Endothelial cell of umbilical vein (primary cell): ENCODE results near the gene AKAP6.

Experiments
- EZH2 ChIP-seq: IDR thresholded peaks from 2 replicates; pipeline ENCODE4 v1.6.1; 2012; ENCODE audit warnings: borderline replicate concordance, low read depth, mild to moderate bottlenecking, moderate library complexity, low read length, inconsistent platforms; ENCODE audit not compliant: severe bottlenecking
- FOS ChIP-seq: IDR thresholded peaks from 2 replicates; pipeline ENCODE4 v1.6.1; 2011; ENCODE audit warnings: mild to moderate bottlenecking, low read length, moderate library complexity, borderline replicate concordance; ENCODE audit not compliant: insufficient read depth
- GATA2 ChIP-seq: IDR thresholded peaks from 2 replicates; pipeline ENCODE4 v1.7.0; 2011; ENCODE audit warnings: low read depth, mild to moderate bottlenecking, moderate library complexity, mixed read lengths, low read length; ENCODE audit not compliant: insufficient read length, insufficient read depth
- JUN ChIP-seq: IDR thresholded peaks from 2 replicates; pipeline ENCODE4 v1.6.1; 2011; ENCODE audit warnings: borderline replicate concordance, low read depth; ENCODE audit not compliant: insufficient read length, insufficient read depth
- MYC ChIP-seq: IDR thresholded peaks from one replicate; pipeline ENCODE4 v1.6.1; 2011; ENCODE audit warnings: mild to moderate bottlenecking, low read depth, low read length
- POLR2A ChIP-seq: IDR thresholded peaks from 2 replicates; pipeline ENCODE4 v1.6.1; 2012; ENCODE audit warnings: low read depth, mild to moderate bottlenecking, control low read depth, low read length
- POLR2AphosphoS5 ChIP-seq: IDR thresholded peaks from 2 replicates; pipeline ENCODE4 v1.6.1; 2012; ENCODE audit warnings: low read depth, mild to moderate bottlenecking, control low read depth, low read length, moderate library complexity; ENCODE audit not compliant: insufficient read depth
- TF ChIP-seq, protein P1 (sequence below), 2 donors: IDR thresholded peaks; 1 replicate in 1 of 2; 2 replicates in 1 of 2; pipeline ENCODE4 v1.5.1; 2011; ENCODE audit warnings: low read length in 2 of 2, mild to moderate bottlenecking in 2 of 2, moderate library complexity in 2 of 2, control low read depth in 1 of 2, inconsistent platforms in 1 of 2, low read depth in 1 of 2; ENCODE audit not compliant: insufficient read depth in 1 of 2; ENCODE audit errors: extremely low read depth in 1 of 2
- TF ChIP-seq, protein P2 (sequence below): IDR thresholded peaks from 2 replicates; pipeline ENCODE4 v1.6.1; 2011; ENCODE audit not compliant: insufficient read depth, insufficient read length

DNA sequence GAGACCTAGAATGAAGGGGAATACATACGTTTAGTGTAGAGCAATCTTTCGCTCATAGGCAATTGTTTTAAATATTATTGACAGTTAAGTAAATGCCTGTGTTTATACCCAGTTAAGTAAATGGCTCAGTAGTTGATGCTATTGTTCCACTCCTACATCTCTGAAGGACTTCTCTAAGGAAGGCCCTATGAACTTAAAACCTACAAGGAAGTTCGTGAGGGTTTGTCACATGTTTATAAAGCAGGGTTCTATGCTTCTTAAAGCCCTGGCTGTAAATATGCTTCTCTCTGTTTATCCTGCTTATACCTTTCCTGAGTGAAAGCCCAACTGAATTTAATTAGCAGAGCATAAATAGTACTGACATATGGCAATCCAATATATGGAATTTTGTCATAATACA, 327.5 kb downstream of the AKAP6 start:
- TF ChIP-seq POLR2AphosphoS5 (no peak), MYC (no peak), POLR2A (no peak), JUN (no peak), EZH2 (no peak), GATA2 (no peak), FOS (no peak)
- TF ChIP-seq, protein P1, sequence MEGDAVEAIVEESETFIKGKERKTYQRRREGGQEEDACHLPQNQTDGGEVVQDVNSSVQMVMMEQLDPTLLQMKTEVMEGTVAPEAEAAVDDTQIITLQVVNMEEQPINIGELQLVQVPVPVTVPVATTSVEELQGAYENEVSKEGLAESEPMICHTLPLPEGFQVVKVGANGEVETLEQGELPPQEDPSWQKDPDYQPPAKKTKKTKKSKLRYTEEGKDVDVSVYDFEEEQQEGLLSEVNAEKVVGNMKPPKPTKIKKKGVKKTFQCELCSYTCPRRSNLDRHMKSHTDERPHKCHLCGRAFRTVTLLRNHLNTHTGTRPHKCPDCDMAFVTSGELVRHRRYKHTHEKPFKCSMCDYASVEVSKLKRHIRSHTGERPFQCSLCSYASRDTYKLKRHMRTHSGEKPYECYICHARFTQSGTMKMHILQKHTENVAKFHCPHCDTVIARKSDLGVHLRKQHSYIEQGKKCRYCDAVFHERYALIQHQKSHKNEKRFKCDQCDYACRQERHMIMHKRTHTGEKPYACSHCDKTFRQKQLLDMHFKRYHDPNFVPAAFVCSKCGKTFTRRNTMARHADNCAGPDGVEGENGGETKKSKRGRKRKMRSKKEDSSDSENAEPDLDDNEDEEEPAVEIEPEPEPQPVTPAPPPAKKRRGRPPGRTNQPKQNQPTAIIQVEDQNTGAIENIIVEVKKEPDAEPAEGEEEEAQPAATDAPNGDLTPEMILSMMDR (IDR thresholded peaks at IDR 0.05; ENCODE audit: extremely low read depth in 1 of 2, insufficient read depth in 1 of 2, low read depth in 1 of 2, low read length in 2 of 2) = no peak
- TF ChIP-seq, protein P2, sequence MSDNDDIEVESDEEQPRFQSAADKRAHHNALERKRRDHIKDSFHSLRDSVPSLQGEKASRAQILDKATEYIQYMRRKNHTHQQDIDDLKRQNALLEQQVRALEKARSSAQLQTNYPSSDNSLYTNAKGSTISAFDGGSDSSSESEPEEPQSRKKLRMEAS = no peak
